Thoracic aorta (tissue), 2 donors: ENCODE measurements around the gene CDV3. TPM values are rescaled to one million over a fixed set of nuclear protein-coding genes. Genes with fewer than 3 reads are reported as not detected.
"Not testable (repeated sequence)": the region's sequence is repeated elsewhere in the genome, so short reads cannot be mapped to it uniquely, and the experiment has no call there.

ENCODE experiments used
- ATAC-seq: fragments of 150-250 bp; one replicate; pipeline ENCODE4 v1.8.0; 2017; ENCODE audit warnings: low read depth; ENCODE audit not compliant: insufficient number of reproducible peaks, low FRiP score
- DNase-seq: peaks from one replicate; pipeline ENCODE4 v3.0.0-alpha.2; 2020; ENCODE audit warnings: low spot score
- H3K27ac ChIP-seq, 2 donors: fragments of 200-600 bp; sonication (generic); 1 replicate in 1 of 2; 2 replicates in 1 of 2; pipeline ENCODE4 v1.5.1; 2016; ENCODE audit warnings: mild to moderate bottlenecking in 2 of 2, moderate library complexity in 2 of 2
- H3K27me3 ChIP-seq: fragments of 200-600 bp; sonication (generic); replicated peaks from 2 replicates; pipeline ENCODE4 v1.6.0; 2016; ENCODE audit warnings: mild to moderate bottlenecking; ENCODE audit not compliant: insufficient read depth
- H3K36me3 ChIP-seq: fragments of 200-600 bp; sonication (generic); one replicate; pipeline ENCODE4 v1.5.1; 2016
- H3K4me1 ChIP-seq, 2 donors: fragments of 200-600 bp; sonication (generic); 1 replicate in 1 of 2; 2 replicates in 1 of 2; pipeline versions ENCODE4 v1.5.1 to v1.6.0; 2016; ENCODE audit warnings: low read depth in 2 of 2, mild to moderate bottlenecking in 1 of 2; ENCODE audit not compliant: control insufficient read depth in 1 of 2
- H3K4me3 ChIP-seq: fragments of 200-600 bp; sonication (generic); 2 replicates; pipeline ENCODE4 v1.5.1; 2016; ENCODE audit warnings: mild to moderate bottlenecking
- H3K9me3 ChIP-seq: fragments of 200-600 bp; sonication (generic); 2 replicates; pipeline ENCODE4 v1.5.1; 2016
- total RNA-seq, 2 donors: library from RNA; depleted of rRNA; stranded (reverse); fragments of >200 nt; gene quantifications; one replicate each; pipeline versions ENCODE4 v1.1.0 to v1.2.3, GENCODE V29; 2016
- TF ChIP-seq, protein P1 (sequence below): fragments of 200-600 bp; sonication (generic); IDR thresholded peaks from one replicate; pipeline ENCODE4 v1.5.1; 2019; ENCODE audit warnings: antibody characterized with exemption

The CDV3 gene
- total RNA-seq, 2 donors from 2014 or later: 86.5 to 190 TPM

DNA sequence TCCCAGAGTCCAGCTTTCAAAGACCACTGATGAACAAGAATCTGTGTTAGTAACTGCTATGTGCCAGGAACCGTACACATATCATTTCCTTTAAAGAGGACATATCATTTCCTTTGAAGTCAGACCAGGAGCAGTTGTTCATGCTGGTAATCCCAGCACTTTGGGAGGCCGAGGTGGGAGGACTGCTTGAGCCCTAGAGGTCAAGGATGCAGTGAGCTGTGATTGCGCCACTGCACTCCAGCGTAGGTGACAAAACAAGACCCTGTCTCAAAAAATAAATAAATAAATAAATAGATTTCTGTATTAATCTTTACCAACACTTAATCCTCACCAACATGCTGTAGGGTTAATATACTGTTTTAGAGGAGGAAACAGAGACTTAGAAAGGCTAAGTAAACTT lies 23.9 kb upstream of the CDV3 start:
- H3K9me3 ChIP-seq: no peaks in the 10 kb centered on the region
- no peak for ATAC-seq
- H3K36me3 ChIP-seq: no peaks in the 10 kb centered on the region
- H3K4me1 ChIP-seq: peaks cover 12 to 23% of the 10 kb centered on the region in 2 donors
- H3K4me3 ChIP-seq: no peak overlapping the region
- no peak overlapping the region for H3K27ac ChIP-seq
- no peaks in the 10 kb centered on the region for H3K27me3 ChIP-seq
- DNase-seq: no peak
- TF ChIP-seq, protein P1, sequence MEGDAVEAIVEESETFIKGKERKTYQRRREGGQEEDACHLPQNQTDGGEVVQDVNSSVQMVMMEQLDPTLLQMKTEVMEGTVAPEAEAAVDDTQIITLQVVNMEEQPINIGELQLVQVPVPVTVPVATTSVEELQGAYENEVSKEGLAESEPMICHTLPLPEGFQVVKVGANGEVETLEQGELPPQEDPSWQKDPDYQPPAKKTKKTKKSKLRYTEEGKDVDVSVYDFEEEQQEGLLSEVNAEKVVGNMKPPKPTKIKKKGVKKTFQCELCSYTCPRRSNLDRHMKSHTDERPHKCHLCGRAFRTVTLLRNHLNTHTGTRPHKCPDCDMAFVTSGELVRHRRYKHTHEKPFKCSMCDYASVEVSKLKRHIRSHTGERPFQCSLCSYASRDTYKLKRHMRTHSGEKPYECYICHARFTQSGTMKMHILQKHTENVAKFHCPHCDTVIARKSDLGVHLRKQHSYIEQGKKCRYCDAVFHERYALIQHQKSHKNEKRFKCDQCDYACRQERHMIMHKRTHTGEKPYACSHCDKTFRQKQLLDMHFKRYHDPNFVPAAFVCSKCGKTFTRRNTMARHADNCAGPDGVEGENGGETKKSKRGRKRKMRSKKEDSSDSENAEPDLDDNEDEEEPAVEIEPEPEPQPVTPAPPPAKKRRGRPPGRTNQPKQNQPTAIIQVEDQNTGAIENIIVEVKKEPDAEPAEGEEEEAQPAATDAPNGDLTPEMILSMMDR: no peak

DNA sequence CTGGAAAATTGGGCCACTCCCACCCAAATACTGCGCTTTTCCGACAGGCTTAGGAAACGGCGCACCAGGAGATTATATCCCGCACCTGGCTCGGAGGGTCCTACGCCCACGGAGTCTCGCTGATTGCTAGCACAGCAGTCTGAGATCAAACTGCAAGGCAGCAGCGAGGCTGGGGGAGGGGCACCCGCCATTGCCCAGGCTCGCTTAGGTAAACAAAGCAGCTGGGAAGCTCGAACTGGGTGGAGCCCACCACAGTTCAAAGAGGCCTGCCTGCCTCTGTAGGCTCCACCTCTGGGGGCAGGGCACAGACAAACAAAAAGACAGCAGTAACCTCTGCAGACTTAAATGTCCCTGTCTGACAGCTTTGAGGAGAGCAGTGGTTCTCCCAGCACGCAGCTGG lies 21.9 kb upstream of the CDV3 start:
- ATAC-seq, H3K4me3 ChIP-seq, H3K27me3 ChIP-seq, H3K9me3 ChIP-seq, H3K36me3 ChIP-seq, H3K27ac ChIP-seq, DNase-seq: not testable (repeated sequence)
- H3K4me1 ChIP-seq: peaks cover 12 to 22% of the 10 kb centered on the region in 2 donors

DNA sequence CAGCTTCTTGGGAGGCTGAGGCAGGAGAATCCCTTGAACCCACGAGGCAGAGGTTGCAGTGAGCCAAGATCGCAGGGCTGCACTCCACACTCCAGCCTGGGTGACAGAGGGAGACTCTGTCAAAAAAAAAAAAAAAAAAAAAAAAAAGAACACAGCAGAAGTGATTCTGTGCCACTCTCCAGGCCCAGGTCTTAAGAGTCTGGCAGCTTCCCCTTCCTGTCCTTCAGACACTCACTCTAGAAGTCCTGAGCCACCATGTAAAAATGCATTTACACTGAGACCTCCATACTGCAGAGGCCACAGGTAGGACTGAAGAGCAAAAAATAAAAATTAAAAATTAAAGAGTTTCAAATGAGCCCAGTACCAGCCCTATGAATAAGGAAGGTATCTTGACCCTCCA lies 11.8 kb upstream of the CDV3 start:
- ATAC-seq: no peak
- H3K9me3 ChIP-seq: peaks cover 7% of the 10 kb centered on the region

DNA sequence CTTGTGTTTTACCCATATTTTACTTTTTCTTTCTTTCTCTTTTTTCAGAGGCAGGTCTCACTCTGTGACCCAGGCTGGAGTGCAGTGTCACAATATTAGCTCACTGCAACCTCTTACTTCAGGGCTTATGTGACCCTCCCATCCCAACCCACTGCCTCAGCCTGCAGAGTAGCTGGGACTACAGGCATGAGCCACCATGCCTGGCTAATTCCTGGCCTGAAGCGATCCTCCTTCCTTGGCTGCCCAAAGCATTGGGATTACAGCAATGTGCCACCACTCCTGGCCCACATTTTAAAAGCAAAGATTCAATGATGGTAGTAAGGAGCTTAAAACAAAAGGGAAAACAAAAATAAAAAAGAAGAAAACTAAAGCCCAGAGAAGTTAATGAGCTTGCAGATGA lies 11.1 kb upstream of the CDV3 start:
- TF ChIP-seq, protein P1: no peak
- H3K9me3 ChIP-seq: peaks cover 7% of the 10 kb centered on the region
- no peaks in the 10 kb centered on the region for H3K4me1 ChIP-seq
- no peaks in the 10 kb centered on the region for H3K36me3 ChIP-seq
- no peak overlapping the region for H3K27ac ChIP-seq
- no peak overlapping the region for H3K4me3 ChIP-seq
- no peak for ATAC-seq
- no peaks in the 10 kb centered on the region for H3K27me3 ChIP-seq
- DNase-seq: no peak

More for the DNA sequence above, 11.8 kb upstream of the CDV3 start:
- Histone ChIP-seq H3K4me1 (no peaks in the 10 kb centered on the region), H3K27ac (no peak overlapping the region), H3K4me3 (no peak overlapping the region), H3K36me3 (no peaks in the 10 kb centered on the region), H3K27me3 (no peaks in the 10 kb centered on the region)
- TF ChIP-seq, protein P1: no peak
- DNase-seq: no peak

DNA sequence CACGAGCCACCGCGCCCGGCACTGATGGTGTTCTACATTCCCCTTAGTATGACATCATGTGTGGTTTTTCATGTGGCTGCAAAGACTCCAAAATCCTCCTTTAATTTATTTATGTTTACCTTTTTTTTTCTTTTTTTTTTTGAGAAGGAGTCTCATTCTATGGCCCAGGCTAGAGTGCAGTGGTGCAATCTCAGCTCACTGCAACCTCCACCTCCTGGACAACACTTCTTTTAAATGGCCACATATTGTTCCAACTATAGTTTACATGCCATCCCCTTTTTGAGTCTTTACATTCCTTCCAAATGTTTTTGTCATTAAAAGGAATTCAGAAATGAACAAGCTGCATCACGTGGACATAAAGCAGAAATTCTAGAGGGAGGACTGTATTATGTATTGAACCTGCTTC lies 10.3 kb upstream of the CDV3 start:
- ATAC-seq: no peak
- no peak for DNase-seq
- TF ChIP-seq, protein P1: no peak
- Histone ChIP-seq H3K9me3 (peaks cover 7% of the 10 kb centered on the region), H3K27ac (no peak overlapping the region), H3K4me3 (no peak overlapping the region), H3K36me3 (no peaks in the 10 kb centered on the region), H3K27me3 (no peaks in the 10 kb centered on the region), H3K4me1 (no peaks in the 10 kb centered on the region)

DNA sequence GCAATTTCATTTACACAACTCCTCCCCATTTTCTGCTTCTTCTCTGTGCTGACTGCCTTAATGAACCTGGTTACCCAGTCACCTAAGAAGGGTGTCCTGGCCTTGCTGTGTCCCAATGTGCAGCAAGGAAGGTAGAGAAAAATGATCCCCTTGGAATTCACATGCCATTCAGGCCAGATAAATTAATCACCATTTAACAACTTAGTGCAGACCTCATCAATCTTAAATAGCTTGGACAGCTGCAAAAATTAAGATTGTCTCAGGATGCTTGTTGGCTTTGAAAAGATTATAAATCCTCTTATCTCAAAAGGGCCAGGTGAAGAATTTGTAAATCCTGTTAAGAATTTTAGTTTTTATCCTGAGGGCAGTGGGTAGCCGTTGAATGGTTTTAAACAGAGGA lies 9.7 kb upstream of the CDV3 start:
- Histone ChIP-seq H3K27me3 (no peaks in the 10 kb centered on the region), H3K4me1 (peaks cover 0 to 5% of the 10 kb centered on the region in 2 donors), H3K9me3 (peaks cover 7% of the 10 kb centered on the region), H3K36me3 (no peaks in the 10 kb centered on the region), H3K27ac (no peak overlapping the region), H3K4me3 (no peak overlapping the region)
- DNase-seq (no peak), ATAC-seq (no peak)
- TF ChIP-seq, protein P1: no peak
